IPS-NIHi7 (cell line): ENCODE measurements around the gene SPATA20.
A peak's percentile ranks its signal among the peaks of the same experiment; 100 is the strongest.

ENCODE experiments used
- DNase-seq: peaks from one replicate; pipeline ENCODE4 v3.0.0; 2012; ENCODE audit warnings: mixed read lengths; ENCODE audit errors: extremely low spot score

Gene SPATA20

DNA sequence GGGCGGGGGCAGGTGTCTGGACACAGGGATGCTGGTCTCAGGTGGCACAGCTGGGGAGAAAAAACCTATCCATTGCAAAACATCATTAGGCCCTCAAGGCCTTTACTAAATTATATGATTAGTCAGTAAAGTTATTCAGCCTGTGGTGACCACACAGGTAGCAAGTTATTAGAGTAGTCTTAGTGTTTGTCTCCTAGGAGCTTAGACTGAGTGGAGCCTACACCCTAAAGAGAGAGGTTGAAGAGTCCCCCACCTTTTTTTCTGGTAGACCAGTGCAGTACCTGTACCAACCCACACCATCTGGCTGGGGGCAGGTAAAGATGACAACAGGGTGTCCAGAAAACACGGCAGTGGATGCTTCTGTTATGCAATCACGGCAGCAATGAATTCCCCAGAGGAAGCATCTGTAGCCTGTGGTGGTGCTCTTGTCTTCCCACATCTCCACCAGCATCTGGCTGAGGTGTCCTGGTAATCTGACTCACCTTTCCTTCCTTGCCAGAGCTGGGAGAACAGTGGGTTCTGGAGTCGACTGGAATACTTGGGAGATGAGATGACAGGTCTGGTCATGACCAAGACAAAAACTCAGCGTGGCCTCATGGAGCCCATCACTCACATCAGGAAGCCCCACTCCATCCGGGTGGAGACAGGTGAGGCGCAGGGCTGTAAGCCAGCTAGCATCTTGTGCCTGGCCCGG lies 27.7 kb upstream of the SPATA20 start:
- no peak for DNase-seq

DNA sequence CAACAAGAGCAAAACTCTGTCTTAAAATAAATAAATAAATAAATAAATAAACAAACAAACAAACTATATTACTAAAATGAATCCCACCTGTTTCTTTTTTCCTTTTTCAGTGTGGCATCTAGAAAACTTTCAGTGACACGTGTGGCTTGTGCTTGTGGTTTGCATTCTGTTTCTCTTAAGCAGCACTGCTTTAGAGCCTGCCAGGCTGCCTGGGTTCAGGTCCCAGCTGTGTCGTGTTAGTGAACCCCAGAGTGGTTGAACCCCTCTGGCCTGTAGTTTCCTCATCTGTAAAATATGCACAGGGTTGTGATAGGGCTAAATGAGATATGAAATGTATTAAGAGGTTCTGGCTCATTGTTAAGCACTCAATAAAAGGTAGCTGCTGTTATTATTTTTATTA lies 26.5 kb upstream of the SPATA20 start:
- DNase-seq = no peak

DNA sequence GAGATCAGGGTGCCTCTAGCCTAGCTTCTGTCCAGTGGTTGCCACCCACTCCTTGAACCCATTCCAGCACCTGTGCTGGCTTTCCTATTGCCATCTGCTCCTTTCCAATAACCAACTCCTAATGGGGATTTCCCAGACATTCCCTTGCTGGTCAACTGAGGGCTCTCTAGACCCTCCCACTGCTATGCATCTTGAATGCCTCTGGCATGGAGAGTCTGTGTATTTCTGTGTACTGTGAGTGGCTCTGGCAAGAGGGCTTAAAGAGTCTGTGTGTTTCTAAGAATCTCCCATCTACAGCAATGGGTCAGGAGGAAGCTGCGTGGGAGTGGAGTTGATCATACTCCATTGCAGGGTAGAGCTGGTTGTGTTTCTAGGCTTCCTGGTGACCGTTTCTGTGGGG lies 25.5 kb upstream of the SPATA20 start:
- no peak for DNase-seq

DNA sequence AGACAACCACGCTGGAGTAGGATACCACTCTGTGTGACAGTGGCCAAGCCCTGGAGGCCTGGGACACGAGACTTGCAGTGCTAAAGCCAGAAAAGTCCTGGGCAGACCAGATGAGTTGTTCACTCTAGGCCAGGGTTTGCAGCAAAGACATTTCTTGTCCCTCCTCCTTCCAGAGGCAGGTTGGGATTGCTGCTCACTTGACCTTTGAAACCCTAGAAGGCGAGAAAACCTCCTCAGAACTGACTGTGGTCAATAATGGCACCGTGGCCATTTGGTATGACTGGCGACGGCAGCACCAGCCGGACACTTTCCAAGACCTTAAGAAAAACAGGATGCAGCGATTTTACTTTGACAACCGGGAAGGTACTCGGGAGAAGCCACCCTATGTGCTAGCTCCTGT lies 24.2 kb upstream of the SPATA20 start:
- no peak for DNase-seq

DNA sequence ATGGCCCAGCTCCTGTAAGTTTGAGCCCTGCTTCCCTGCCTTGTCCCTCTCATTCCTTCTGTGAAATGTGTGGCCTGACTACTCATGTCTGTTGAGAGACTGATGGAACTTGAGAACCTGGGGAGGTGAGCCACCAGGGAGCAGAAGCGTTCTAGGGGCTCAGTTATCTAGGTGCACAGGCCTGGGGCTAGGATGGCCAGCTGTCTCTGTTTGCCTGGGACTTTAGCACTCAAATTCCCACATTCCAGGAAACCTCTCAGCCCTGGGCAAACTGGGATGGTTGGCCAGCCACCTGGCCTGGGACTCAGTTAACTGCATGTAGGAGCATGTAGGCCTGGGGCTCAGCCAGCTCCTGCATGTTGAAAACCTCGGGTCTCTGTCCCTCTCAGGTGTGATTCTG lies 23.8 kb upstream of the SPATA20 start:
- no peak for DNase-seq

DNA sequence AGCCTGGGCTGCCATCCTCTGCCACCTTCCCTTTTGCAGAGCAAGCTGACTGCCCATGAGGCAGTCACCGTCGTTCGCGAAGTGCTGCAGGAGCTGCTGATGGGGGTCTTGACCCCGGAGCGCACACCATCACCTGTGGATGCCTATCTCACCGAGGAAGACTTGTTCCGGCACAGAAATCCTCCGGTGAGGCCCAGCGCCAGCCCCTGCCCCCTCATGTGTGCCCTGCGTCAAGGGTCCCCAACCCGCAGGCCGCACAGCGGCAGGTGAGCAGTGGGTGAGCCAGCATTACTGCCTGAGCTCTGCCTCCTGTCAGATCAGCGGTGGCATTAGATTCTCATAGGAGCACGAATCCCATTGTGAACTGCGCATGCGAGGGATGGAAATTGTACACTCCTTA lies 22.1 kb upstream of the SPATA20 start:
- DNase-seq = no peak

DNA sequence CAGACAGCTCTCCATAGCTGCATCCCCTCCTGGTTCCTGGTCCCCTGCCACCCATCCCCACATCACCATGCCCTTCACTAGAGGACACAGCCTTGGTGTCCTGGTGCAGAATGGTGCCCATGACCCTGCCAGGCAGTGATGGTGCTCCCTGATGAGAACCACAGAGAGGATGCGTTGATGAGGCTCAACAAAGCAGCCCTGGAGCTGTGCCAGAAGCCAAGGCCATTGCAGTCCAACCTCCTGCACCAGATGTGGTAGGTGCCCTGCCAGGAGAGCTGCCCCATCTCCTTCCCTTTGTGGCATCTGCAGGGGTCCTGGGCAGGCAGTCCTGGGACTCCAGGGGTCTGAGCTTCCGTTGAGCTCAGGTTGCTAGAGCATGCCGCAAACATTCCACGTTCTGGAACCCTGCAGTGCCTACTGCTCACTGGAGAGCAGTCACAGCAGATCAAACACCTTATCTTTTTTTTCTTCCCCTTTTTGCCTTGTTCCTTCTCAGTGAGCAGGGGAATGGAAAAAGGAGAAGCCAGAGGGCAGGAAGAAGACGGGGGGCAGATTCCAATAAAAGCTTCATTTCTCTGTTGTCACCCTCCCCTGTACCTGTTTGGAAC lies 19.7 kb upstream of the SPATA20 start:
- DNase-seq = no peak

DNA sequence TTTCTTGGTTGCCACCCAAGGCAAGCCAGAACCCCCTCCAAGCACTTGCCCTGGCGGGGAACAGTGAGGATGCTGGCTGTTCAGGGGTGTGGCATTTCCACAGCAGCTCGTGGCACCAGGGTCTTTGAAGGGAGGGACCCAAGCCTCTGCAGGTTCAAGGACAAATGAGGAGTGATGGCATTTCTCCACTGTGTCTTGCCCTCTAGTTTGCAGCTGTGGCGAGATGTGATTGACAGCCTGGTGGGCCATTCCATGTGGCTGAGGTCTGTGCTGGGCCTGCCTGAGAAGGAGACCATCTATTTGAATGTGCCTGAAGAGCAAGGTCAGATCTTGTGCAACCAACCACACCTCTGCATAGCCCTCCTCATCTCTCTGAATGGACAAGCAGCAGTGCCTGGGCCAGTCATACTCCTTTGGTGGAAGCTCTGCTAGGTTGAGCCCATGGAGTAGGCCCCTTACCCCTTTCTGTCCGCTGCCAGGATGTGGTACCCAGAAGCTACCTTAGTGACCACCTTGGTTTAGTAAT lies 19.0 kb upstream of the SPATA20 start:
- DNase-seq = no peak

DNA sequence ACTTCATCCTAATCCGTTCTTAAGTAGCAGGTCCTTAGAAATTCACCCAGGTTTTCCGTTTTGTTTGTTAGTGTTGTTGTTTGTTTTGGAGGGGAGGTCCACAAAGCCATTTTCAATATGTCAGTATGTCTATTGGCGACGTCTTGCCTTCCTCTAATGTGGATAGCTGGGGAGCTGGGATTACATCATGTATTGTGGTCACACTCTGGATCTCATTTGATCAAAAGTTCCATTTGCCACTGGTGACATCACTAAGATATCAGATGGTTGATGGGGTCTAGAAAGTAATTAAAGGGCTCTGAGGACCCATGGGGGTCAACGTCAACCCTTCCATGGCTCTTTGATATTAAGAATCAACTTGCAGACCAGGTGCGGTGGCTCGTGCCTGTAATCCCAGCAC lies 17.1 kb upstream of the SPATA20 start:
- no peak for DNase-seq

DNA sequence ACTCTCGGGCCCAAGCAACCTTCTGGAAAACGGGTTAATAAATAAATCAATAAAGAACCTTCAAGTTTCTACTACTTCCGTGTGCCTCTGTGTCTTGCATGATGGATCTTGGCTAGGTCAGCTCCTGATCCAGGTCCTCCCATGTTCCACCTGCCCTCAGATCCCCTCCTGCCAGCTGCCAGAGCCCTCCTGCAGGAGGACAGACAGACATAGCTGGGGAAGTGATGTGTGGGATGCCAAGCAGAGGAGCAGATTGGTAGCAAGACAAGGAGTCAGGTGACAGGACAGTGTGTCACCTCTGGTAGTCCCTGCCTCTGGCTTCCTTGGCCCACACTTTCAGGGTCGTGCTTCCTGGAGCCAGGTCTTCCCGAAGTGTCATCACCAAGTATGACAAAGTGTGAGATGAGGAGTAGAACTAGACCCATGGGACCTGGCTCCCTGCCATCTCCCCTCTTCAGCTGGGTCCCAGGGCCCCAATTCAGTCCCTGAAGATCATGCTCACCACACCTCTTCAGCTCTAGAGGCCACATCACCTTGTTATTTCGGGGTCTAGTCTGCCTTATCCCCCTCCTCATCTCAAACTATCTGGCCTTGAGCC lies 15.4 kb upstream of the SPATA20 start:
- no peak for DNase-seq

DNA sequence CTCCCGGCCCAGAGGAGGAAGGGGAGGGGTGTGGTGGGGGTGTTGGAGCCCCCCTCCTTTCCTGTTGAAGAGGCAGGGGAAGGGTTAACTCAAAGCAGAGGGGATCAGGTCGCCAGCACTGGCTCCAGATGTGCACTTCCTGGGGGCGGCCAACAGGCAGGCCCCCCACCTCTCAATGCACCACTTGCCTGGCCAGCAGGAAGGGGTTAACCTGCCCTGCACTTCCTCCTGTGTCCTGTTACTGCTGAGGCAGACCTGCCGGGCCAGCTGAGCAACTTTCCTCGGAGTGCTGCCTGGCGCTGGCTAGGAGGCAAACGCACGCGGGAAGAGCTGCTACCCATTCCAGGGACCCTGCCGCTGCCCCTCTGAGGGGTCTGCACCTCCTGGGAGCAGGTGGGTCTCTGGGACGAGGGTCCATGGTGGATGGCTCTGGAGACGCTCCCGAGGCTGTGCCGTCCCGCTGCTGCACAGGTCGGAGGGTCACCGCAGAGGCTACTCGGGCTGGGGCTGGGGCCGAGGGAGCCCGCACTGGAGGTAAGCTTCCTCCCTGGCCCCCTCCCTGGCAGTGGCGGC lies 14.4 kb upstream of the SPATA20 start, which contains the start of gene EPN3:
TSS of gene EPN3 (plus strand) at position 284 of the 573 bp plus-strand sequence. CDS start 3,822 bp downstream, outside the sequence.
- peak; percentile 83 for DNase-seq

DNA sequence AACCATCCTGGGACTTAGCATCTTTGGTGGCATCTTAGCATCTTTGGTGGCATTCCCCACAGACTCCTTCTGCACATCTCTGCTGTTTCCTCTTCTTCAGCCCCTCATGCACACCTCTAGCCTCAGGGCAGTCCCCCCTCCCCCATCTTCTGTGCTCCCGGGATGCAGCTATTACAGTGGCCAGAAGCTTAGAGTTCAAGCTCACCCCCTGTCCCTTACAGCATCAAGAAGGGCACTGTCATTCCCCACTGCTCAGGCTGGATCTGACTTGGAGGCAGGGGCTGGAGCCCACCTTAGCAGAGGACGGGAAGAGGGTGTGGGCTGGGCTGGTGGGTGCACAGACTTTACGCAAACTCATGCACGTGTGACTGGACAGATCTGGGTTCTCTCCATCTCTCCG lies 13.8 kb upstream of the SPATA20 start:
- peak; percentile 42 for DNase-seq

DNA sequence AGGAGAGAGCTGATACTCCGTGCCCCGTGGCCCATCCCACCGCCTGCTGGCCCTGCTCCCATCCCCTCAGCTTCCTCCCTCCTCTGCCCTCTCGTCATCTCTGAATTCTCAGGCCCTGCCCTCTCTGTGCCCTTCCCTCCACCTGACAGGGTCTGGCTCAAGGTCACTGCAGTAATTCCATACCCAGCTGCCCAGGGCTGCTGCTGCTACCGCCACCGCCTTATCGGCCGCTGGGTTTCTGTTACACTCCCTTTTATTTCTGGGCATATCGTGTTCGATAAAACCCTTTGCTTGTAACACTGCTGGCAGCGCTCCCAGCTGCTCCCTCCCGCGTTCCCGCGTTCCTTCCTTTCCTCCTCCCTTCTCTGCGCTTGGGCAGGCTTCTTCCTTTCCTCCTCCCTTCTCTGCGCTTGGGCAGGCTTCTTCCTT lies 13.2 kb upstream of the SPATA20 start:
- DNase-seq = no peak

DNA sequence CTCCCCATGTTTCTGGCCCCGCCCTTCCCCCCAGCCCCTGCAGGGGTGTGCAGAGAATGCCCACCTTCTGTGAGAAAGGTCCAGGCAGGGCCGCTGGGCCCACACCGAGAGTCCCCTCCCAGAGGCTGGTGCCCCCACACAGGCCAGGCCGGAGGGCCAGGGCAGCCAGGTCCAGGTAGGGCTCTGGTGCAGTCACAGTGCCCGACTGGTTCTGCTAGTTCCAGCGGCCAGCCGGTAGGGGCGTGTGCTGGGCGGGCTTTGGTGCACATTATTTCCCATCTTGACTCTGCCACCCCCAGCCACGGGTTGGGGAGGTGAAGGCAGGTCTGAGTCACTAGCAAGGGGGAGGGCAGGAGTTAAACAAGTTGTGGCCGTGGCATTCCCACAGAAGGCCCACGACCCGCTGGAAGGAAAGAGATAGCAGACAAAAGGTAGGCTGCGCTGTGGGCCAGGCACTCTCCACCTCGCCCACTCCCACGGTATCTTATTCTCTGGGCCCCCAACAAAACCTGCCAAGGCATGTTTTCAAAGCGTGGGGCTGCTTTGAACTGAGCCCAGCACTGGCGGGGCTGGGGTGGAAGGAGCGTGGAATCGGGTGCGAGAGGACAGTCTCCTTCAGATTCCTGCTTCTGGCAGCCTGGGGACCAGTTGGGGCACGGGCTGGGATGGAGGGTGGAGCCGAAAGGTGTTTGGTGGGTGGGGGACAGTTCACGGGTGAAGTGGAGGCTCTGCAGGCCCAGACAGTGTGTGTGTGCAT lies 12.6 kb upstream of the SPATA20 start:
- DNase-seq = peak; percentile 72

DNA sequence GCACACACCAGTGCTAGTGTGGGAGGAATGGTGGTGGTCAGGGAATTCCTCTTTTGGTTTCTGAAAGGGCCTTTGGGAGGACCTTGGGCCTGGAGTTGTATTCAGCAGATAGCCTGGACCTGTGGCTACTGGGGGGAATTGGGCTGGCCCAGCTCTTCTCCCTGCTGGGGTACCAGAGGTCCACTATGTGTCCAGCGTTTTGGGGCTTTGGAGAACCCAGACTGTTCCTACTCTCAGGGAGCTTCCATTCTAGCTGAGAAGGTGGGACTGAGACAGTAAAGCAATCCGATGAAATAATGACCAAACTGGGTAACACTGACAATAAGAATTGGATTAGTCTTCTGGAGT lies 12.0 kb upstream of the SPATA20 start:
- no peak for DNase-seq

DNA sequence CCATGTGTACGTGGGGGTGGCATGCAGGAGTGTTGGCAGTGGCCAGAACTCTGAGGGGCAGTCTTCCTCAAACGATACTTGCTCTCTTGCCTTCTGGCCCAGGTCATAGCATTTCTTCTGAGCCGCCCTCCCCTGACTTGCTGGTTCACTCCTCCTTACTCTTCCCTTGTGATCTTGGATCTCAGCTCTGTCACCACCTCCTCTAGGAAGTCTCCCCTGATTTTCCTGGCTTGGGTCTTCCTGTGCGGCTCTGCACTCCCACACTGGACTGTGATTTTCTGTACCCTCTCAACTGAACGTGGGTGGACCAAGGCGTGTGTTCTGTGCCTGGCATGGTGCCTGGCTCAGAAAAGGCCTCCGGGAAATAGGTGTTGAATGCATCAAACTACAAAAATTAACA lies 11.6 kb upstream of the SPATA20 start:
- no peak for DNase-seq

DNA sequence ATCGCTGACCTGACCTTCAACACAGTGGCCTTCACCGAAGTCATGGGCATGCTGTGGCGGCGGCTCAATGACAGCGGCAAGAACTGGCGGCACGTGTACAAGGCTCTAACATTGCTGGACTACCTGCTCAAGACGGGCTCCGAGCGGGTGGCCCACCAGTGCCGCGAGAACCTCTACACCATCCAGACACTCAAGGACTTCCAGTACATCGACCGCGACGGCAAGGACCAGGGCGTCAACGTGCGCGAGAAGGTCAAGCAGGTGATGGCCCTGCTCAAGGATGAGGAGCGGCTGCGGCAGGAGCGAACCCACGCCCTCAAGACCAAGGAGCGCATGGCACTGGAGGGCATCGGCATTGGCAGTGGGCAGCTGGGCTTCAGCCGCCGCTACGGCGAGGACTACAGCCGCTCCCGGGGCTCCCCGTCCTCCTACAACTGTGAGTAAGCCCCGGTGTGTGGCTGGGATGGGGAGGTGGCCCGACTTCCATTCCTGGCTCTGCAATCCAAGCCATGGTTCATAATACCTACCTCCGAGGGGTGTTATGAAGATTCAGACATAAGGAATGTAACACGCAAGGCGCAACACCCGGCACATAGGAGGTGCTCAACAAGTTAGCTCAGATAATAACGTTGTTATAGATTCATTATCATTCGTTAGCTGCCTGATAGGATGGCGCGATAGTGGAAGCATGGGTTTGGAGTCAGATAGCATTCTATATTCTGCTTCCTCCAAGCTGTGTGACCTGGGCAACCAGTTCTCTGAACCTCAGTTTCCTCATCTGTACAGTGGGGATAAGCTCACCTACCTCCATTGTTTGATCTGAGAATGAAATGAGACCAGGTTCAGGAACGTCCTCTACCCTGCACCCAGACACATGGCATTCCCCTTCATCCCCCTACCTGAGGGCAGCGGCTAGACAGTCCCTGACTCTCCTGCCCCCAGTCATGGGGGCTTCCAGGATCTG lies 10.0 kb upstream of the SPATA20 start:
- DNase-seq = no peak

DNA sequence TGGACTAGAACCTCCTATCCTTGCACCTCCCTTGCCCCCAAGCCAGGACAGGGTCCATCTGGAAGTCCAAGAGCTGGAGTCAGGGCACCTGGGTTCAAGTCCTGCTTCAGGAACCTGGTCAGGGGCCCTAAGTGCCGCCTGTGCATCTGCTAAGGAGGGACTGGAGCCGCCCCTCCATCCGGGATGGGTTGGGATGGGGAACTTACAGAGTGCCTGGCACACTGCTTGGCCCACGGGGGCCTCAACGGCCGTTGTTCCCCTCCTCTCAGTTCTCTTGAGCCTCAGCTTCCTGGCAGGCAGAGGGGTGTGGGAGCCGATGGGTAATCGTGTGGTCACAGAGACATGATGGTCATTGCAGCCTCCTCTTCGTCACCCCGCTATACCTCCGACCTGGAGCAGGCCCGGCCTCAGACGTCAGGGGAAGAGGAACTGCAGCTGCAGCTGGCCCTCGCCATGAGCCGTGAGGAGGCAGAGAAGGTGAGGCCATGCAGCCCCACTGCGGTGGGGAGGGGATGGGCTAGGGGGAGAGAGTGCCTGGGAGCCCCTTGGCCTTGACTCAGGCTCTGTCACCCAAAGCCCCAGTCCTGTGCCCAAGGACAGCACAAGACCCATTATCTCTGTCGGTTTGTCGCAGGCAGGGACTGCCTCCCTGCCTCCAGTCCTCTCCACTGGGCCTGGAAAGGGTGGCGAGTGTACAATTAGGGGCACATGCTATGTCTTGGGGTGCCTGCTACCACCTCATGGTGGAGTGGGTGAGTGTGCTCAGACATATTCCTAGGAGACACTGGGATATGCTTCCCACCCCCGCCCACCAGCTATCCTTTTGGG lies 9.0 kb upstream of the SPATA20 start:
- no peak for DNase-seq

DNA sequence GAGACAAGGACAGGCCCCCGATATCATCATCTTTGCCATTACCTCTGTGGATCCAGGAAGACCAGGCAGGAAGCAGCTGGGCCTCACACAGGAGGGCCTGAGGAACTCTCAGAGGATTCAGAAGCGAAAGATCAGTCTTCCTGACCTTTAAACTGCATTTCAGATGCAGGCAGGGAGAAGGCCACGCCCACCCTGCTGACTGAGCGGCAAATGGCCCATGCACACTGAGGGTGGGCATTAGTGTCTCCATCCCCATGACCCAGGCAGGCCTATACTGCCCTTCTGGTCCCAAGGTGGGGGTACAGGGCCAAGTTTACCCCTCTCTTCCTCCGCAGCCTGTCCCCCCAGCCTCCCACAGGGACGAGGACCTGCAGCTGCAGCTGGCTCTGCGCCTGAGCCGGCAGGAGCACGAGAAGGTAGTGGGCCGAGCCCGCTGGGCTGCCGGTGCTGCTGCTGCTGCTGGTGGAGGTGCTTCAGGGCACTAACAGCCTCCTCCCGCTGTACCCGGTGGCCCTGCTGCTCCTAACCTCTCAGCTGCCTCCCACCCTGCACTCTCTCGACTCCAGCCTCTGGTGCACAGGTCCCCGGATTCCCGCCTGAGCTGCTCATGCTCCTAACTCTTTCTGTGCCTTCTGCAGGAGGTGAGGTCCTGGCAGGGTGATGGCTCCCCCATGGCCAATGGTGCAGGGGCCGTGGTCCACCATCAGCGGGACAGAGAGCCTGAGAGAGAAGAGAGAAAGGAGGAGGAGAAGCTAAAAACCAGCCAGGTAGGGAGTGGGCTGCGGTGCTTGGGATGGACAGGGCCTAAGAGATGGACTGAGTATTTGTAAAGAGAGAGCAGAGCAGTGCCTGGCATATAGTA lies 8.2 kb upstream of the SPATA20 start:
- DNase-seq = no peak
